GM23248 (cell line): ENCODE measurements around the gene TMEM123.

Experiments used
- EZH2 ChIP-seq: fragments of 200-600 bp; sonication (generic); IDR thresholded peaks from 2 replicates; pipeline ENCODE4 v1.6.1; 2018; ENCODE audit warnings: antibody characterized with exemption, mild to moderate bottlenecking; ENCODE audit not compliant: insufficient read depth, poor library complexity, severe bottlenecking
- EZH2phosphoT487 ChIP-seq: fragments of 200-600 bp; sonication (generic); IDR thresholded peaks from 2 replicates; pipeline ENCODE4 v1.6.1; 2018; ENCODE audit warnings: antibody characterized with exemption, moderate library complexity, mild to moderate bottlenecking, low read depth; ENCODE audit not compliant: insufficient read depth

DNA sequence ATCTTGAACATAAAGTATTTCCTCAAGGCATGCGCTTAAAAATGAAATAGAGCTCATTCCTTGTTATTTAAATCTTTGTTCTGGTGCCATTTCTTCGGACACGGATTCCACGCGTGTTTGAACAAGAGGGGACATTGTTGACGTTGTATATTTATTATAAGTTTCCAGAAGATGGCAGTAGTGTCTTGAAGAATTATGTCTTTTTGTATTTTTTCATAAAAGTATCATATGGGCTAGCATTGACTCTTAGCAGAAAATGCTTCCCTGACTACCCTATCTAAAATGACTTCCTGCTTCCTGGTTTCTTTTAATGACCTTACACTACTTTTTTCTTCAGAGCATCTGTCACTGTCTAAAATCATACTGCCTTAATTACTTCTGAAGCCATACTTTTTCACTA, 85.2 kb downstream of the TMEM123 start:
- TF ChIP-seq EZH2 (no peak), EZH2phosphoT487 (no peak)
